GM19468 (cell line): ENCODE measurements around the gene CHPF2.

Source experiments
- ATAC-seq: cut with Tn5 transposase; IDR thresholded peaks from one replicate; pipeline ENCODE4 v1.9.1; 2021; ENCODE audit warnings: mild to moderate bottlenecking, moderate library complexity, moderate number of reproducible peaks; ENCODE audit not compliant: unreplicated experiment; ENCODE audit errors: extremely low read depth

The CHPF2 gene

DNA sequence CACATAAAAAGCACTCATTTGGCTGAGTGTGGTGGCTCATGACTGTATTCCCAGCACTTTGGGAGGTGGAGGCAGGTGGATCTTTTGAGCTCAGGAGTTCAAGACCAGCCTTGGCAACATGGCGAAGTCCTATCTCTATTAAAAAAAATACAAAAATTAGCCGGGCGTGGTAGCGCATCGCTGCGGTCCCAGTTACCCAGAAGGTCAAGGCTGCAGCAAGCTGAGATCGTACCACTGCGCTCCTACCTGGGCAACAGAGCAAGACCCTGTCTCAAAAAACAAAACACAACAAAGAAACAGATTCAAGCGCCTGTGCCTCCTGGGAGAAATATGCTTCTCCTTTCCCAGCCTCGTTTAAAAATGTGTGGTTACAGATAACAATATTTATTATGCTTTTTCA is 3.0 kb upstream of the CHPF2 start:
- ATAC-seq: no peak

DNA sequence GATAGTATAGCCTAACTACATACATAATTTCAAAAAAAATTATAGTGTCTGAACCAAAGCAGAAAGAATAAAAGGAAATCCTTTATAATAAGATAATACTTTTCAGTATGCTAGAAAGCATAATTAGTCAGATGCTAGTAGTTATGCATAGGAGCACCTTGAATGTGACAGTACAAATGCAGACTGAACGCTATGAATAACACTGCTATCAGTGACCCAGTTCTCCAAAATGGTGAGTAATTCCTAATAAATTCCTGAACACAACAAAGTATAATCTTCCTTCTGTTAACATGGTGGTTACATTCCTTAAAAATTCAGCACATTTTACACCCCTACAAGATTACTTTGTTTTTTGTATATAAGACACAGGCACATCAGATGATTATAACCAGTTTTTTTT is 1.2 kb upstream of the CHPF2 start:
- no peak for ATAC-seq

DNA sequence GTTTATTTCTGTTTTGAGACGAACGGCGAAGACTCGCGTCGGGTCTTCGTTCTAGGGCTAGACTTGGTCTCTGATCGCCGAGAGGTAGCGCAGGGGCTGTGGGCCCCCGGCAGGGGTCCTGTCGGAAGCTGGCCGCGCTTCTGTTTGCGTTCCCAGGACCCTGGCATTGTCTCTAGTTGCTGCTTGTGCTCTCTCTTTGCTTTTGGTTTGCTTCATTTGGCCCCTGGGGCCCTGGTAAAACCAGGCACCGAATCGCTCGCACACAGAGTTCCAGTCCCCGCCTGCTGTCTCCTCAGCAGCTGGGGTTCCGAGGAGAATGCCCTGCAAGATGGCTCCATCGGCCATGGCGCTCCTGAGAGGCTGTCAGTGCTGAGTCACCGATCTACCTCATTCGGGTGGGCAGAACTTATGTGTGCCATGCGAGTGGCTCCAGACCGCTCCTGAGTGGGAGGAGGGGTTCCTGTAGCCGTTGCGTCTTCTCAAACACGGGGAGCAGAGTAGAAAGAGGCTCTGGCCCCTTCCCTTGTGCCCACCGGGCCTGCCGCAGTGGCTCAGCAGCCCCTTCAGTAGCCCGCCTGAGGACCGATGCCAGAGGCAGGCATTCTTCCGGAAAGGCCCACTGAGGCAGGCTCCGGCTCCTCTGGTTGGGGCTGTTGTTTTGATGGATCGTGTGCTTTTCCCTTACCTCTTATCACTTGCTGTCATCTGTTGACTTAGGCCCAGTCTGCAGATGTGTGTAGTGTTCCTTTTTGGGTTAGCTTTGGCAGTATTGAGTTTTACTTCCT is 826 bp downstream of the CHPF2 start:
- ATAC-seq: no peak

DNA sequence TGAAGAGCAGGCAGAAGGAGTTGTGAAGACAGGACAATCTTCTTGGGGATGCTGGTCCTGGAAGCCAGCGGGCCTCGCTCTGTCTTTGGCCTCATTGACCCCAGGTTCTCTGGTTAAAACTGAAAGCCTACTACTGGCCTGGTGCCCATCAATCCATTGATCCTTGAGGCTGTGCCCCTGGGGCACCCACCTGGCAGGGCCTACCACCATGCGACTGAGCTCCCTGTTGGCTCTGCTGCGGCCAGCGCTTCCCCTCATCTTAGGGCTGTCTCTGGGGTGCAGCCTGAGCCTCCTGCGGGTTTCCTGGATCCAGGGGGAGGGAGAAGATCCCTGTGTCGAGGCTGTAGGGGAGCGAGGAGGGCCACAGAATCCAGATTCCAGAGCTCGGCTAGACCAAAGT is 1.5 kb downstream of the CHPF2 start:
- no peak for ATAC-seq

DNA sequence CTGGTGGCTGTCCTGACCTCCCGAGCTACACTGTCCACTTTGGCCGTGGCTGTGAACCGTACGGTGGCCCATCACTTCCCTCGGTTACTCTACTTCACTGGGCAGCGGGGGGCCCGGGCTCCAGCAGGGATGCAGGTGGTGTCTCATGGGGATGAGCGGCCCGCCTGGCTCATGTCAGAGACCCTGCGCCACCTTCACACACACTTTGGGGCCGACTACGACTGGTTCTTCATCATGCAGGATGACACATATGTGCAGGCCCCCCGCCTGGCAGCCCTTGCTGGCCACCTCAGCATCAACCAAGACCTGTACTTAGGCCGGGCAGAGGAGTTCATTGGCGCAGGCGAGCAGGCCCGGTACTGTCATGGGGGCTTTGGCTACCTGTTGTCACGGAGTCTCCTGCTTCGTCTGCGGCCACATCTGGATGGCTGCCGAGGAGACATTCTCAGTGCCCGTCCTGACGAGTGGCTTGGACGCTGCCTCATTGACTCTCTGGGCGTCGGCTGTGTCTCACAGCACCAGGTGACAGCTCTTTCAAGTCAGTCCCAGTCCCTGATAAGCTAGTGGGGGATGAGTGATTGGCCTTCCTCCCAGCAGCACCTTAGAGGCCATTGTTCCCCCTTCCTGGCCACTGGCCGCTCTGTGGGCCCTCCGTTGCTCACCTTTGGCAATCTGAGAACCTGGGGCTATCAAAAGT is 3.0 kb downstream of the CHPF2 start:
- no peak for ATAC-seq

DNA sequence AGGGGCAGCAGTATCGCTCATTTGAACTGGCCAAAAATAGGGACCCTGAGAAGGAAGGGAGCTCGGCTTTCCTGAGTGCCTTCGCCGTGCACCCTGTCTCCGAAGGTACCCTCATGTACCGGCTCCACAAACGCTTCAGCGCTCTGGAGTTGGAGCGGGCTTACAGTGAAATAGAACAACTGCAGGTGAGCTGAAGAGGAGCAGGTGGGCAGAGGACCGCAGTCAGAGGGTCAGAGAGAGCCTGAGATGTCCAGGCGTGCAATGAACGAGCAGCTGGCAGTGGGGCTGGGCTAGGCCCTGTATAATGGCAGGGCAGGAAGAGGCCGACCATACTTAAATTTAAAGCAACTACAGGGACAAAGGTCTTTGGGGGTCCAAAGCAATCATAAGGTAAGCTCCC is 4.1 kb downstream of the CHPF2 start:
- no peak for ATAC-seq

DNA sequence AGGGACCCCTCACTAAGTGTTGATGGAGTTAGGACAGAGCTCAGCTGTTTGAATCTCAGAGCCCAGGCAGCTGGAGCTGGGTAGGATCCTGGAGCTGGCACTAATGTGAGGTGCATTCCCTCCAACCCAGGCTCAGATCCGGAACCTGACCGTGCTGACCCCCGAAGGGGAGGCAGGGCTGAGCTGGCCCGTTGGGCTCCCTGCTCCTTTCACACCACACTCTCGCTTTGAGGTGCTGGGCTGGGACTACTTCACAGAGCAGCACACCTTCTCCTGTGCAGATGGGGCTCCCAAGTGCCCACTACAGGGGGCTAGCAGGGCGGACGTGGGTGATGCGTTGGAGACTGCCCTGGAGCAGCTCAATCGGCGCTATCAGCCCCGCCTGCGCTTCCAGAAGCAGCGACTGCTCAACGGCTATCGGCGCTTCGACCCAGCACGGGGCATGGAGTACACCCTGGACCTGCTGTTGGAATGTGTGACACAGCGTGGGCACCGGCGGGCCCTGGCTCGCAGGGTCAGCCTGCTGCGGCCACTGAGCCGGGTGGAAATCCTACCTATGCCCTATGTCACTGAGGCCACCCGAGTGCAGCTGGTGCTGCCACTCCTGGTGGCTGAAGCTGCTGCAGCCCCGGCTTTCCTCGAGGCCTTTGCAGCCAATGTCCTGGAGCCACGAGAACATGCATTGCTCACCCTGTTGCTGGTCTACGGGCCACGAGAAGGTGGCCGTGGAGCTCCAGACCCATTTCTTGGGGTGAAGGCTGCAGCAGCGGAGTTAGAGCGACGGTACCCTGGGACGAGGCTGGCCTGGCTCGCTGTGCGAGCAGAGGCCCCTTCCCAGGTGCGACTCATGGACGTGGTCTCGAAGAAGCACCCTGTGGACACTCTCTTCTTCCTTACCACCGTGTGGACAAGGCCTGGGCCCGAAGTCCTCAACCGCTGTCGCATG is 5.2 kb downstream of the CHPF2 start:
- ATAC-seq: no peak

DNA sequence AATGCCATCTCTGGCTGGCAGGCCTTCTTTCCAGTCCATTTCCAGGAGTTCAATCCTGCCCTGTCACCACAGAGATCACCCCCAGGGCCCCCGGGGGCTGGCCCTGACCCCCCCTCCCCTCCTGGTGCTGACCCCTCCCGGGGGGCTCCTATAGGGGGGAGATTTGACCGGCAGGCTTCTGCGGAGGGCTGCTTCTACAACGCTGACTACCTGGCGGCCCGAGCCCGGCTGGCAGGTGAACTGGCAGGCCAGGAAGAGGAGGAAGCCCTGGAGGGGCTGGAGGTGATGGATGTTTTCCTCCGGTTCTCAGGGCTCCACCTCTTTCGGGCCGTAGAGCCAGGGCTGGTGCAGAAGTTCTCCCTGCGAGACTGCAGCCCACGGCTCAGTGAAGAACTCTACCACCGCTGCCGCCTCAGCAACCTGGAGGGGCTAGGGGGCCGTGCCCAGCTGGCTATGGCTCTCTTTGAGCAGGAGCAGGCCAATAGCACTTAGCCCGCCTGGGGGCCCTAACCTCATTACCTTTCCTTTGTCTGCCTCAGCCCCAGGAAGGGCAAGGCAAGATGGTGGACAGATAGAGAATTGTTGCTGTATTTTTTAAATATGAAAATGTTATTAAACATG is 6.0 kb downstream of the CHPF2 start:
- ATAC-seq: no peak

DNA sequence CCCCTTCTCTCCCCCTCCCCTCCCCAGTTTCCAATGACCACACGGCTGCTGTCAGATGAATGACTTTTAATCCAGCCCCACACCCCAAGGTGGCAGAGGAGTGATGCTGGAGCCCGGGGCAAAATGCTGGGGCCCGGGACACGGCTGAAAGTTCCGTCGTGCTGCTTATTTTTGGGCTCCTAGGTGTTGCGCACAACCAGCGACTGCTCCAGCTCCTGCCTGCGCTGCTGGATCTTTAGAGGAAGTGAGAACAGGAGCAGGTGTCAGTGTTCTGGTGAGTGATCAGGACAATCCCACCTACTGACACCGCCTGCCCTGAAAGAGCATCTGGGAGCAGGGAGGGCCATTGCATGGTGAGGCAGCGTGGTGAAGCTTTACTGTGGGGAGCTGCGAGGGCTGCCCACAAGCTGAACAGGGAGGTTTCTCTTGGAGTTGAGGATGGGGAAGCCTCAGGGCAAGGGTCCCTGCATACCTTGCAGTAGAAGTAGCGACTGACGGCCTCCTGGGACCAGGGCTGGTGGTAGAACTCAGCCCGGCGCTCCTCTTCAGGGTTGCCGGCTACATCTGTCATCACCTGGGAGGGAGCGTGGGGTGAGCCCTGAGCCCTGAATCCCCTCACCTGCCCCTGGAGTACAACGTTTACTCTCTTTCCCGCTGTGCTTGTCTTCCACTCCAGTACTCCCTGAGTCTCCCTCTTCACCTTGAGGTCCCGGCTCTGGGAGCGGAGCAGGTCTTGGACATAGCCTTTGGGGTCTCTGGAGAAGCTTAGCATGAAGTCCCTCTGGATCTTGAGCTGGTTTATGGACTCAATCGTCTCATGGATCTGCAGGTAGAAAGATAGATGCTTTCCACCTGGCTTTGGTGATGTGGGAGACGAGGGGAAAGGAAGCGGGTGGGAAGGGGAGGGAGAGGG is 6.9 kb downstream of the CHPF2 start:
- ATAC-seq: no peak

DNA sequence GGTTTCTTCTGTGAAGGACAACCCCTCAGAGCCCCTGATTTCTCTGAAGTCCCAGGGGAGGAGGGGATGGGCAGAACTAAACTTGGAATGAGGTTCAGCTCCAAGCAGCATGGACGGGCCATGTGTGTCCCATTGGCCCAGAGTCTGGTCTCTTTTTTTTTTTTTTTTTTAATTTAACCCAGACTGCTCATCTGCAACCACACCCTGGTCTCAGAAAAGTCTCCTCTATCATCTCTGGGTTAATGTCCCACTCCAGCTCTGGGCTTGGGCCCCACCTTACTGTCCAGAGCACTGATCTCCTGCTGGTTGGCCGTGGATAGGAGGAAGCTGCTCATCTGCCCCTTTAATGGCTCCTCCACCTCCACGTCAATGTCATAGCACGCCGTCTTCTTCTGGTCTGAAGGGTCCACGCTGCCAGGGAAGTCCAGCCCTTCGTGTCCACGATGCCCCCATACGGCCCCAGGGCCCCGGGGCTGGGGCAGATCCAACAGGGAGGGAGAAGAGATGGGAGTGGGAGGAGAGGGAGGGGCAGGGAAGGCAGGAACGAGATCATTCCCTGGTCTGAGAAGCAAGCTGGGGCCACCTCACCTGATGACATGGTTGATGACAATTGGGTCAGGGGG is 7.7 kb downstream of the CHPF2 start:
- no peak for ATAC-seq

DNA sequence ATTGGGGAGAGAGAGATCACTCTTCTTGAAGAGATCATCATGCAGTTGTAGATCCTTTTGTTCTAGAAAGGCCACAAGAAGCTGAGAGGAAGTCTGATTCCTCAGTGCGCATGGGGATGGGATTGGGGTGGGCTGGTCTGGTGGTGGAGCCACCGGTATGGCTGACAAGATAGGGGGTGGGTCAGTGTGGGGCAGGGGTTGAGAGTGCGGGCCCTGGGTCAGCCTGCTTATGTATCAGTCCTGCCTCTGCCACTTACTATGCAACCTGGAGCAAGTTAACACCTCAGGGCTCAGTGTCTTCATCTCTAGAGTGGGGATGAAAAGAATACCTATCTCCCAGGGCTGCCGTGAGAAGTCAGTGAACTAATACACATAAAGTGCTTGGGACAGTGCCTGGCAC is 8.3 kb downstream of the CHPF2 start:
- ATAC-seq: no peak

DNA sequence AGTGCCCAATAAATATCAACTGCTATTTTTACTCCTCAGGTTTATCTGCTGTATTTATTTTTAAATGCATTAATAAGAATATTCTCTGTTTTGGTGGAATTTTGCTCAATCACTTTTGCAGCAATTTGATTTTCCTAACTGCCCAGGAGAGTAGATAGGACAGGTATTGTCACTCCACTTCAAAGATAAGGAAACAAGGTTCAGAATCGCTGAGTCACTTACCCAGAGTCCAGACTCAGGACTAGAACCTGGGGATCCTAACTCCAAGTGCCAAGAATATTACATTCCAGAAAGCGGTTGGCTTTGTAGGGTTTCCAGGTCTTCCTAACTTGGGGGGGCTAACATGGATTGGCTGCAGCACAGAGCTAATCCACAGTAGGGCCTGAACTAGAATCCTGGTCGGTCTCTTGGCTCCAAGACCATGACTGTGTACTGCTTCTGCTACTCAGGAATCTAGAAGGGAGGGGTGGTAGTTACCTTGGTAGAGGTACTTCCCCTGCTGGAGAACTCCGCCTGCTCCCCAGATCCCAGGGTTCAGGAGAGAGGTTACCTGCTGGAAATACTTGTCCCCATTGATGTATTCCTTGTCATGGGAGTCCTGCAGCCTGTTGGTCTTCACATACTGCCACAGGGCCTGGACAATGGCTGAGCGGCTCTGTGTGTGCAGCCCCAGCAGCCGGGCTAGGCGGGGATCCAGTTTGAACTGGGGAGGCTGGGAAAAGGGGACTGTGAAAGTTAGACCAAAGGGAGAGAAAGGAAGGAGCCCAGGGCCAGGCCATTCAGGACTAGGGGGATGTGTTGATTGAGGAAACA is 8.9 kb downstream of the CHPF2 start:
- no peak for ATAC-seq

DNA sequence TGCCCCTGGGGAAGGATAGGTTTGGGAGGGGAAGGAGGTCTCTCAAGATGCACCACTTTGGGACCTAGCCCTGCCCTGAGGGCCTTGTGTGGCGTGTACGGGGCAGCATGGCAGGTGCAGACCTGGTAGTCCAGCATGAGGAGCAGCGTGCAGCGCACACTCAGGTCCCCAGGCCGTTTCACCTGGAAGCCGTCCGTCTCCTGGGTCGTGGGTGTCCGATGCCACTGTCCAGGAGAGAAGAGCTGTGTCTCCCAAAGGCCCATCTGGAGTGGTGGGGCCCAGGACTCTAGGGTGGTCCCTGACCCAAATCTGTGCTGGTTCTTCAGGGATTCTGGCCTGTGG is 9.4 kb downstream of the CHPF2 start:
- no peak for ATAC-seq

DNA sequence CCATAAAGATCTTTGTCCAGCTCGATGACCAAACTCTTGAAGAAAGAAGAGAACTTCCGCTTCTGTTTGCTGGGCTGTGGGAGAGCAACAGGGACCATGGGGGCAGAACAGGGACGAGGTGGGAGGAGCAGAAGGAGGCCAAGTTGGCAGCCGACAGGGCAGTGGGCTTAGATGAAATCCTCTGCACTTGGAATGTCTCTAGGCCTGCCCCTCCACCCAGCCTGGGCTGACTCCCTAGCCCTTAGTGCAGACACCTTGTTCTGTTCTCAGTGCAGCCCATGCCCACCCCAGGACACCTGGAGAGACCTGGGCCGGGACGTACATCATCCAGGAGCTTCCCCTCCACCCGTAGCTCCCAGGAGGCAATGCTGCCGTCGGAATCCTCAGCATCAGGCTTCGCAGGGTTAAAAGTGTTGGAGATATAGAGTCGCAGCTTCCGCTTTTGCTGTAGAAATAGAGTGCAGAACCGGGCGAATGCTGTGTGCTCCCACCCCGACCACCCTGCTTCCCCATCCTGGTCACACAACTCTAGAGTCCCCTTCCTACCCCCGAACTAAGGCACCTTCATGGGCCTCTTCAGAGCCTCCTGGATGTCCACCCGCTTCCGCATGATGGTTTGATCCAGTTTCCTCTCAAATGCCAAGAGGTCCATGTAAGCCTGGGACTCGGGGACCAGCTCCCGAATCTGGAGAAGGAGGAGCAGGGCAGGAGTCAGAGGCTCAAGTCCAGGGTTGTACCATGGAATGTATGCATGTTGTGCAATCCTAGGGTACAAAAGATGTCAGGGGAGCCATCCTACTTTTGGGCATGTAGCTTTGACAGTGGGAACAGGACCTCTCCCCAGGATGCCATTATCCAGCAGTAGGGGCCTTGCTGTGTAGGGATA is 10.1 kb downstream of the CHPF2 start:
- ATAC-seq: no peak

DNA sequence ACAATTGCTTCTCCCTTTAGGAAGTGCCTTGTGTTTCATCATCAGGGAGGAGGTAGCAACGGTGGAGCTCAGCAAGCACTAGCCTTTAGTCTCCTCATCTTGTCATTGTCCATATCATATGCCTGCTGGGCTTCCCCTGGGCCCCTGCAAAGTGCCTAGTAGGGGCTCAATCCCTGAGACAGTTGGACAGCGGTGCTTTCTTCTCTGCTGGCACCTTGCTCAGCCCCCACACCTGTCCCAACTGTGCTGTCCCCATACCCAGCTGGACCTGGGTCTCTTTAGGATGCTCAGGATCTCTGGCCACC is 10.7 kb downstream of the CHPF2 start:
- no peak for ATAC-seq

DNA sequence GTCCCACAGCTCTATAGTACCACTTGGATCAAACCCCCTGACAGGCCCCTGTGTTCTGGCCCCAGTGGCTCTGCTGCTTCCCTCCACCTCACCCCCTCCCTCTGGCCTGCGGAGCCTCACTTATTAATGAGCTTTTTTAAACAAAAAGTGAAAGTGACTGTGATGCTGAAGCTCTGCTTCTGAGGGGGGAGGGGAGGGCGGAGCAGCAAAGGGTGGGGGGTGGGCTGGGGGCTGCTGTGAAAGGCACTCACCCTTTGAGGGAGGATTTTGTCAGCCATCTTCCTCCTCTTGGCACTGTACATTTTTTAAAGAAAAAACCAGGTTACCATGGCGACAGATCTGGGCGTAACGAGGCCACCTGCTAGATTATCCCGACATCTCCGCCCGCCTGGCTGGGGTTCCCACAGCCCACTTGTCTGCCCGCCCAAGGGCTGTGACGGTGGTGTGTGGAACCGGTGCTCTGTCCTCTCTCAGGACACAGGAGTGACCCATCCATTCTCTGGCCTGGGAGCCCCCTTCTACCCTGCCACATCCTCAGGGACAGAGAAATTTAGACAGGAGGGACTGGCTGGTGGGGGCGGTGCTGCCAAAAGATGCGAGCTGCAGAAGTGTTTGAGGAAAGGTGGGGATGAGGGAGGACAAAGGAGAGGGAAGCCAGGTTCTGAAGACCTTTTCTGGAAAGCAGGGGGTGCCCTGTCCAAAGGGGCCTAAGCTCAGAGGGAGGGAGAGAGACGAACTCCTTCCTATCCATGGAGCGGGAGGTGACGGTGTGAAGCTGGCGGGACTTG is 11.3 kb downstream of the CHPF2 start:
- no peak for ATAC-seq
